IPS DF 4.7 (cell line): ENCODE measurements around the gene COA7.
A peak's percentile ranks its signal among the peaks of the same experiment; 100 is the strongest.

Source experiments
- DNase-seq: peaks from one replicate; pipeline ENCODE4 v3.0.0-alpha.2; 2013; ENCODE audit warnings: low spot score; ENCODE audit errors: extremely low read depth

Gene COA7

GRCh38 chr1:52669696-52670095 is 28.5 kb downstream of the COA7 start:
- no peak for DNase-seq

DNA sequence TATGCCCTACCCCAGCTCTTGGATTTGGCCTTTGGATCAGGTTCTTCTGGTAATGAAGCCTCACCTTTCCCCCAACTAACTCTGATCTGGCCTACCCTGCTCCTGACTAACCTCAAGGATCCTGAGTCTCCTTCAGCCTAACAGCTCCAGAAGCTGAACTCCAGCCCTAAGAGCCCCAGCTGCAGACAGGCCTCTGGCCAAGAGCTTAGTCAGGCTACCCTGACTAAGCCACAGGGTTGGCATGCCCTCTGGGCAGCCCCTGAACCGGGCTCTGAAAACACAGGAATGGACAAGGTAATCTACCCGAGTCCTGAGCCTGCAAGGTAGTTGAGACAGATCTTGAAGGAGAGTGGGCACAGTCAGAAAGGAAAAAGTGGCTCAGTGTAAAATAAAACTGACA is 29.4 kb downstream of the COA7 start:
- no peak for DNase-seq

DNA sequence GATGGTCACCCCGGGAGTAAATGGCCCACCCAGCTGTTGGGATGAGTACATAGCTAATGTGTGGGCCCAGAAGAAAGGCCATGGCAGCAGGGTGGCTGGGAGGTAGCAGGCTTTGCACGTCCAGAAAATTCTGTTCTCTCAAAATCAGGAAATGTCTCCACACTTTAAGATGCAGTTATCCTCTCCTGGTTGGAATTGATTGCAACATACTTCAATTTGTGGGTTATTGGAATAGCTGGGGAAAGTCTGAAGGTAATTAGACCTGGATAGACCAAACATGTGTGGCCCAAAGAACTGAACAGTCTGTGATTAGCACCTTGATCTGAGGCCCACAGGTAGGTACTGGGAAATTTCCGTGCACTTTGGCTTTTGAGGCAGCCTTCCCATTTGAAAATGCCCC is 30.2 kb downstream of the COA7 start:
- no peak for DNase-seq

DNA sequence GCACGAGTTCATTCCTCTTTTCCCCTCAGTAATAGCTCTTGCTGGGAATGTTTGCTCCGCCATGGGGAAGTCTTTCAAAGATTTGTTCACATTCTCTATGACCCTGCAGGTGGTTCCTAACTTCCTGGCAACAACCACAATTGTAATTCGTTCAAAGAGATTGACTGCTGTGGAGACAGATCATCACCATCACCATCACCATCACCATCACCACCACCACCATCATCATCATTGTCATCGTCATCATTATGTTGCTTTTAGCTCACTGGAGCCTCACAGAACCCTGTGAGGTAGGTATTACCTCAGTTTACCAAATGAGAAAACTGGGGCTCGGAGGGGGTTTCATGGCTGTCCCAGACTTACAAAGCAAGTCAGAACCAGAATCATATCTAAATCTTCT is 30.9 kb downstream of the COA7 start:
- DNase-seq = no peak

GRCh38 chr1:52665006-52665941 is 32.9 kb downstream of the COA7 start:
- DNase-seq = no peak

DNA sequence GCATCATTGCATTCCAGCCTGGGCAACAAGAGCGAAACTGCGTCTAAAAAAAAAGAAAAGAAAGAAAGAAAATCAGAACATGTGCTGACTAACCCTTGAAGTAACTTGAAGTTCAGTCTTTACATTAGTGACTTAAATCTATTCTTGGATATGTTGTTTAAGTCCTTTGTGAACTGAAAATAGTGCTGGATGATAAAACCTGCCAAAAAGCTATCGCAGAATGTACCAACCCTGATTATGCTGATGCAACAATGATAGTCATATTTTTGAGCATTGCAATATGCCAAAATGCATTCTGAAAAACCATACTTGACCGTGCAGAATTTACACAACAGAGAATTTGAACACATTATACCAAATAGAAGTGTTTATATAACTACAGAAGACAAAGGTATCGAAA is 34.4 kb downstream of the COA7 start:
- no peak for DNase-seq

DNA sequence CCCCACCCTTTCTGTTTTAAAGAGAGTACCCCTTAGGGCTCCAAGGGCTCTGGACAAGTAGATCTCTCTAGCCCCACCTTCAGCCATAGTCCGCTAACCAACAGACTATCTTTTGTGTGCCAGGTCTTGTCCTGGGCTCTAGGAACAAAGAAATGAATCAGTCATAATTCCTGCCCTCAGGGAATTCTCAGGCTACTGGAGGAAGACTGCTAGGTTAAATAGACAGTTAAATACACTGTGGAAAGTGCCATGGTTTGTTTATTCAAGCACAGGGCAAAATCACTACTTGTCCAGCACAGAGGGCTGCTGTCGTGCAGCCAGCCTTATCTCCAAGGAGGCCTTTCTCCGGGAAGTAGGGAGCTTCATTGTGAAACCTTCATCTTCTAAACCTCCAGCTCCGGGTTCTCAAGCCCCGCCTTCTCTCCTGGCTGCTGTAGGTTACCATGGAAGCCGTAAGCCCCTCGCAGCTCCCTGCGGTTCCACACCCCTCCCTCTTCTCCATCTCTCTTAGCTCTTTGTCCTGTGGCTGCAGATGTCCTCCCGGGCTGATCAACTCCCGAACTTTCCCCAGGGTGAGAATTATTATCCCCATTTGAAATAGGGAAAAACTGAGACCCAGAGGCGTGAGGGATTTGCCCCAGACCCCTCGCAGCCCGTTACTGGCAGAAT is 35.4 kb downstream of the COA7 start:
- DNase-seq = peak; percentile 58

- DNase-seq = no peak
Observed at GRCh38 chr1:52660807-52661206, 37.3 kb downstream of the COA7 start.

GRCh38 chr1:52659851-52660596 is 38.1 kb downstream of the COA7 start:
- no peak for DNase-seq

DNA sequence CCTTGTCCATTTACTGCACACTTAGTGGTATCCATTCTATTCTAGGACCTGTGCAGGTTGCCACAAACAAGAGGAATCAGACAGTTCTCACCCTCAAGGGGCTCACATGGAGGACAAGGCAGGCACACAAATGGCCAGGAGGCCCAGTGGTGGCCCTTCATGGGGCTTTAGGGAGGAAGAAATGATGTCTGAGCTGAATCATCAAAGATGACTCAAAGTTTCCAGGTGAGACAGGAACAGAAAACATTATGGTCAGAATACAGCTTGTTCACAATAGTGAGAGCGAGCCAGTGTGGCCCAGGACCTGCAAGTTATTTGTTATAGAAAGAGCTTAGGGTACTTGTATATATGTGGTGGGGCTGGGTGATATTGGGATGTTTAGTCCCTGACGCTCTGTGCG is 38.8 kb downstream of the COA7 start:
- no peak for DNase-seq

DNA sequence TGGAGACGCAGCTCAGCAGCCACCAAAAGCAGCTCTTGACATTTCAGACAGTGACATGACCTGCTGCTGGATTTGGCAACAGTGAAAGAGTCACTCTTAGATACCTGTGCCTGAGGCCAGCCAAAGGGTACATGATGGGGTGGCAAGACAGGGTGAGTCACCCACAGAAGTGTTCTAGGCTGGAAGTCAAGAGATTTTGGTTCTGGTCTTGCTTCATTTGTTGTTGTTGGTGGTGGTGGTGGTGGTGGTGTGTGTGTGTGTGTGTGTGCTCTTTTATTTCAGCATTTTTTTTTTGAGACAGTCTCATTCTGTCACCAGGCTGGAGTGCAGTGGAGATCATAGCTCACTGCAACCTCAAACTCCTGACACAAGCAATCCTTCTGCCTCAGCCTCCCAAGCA is 39.4 kb downstream of the COA7 start:
- no peak for DNase-seq

DNA sequence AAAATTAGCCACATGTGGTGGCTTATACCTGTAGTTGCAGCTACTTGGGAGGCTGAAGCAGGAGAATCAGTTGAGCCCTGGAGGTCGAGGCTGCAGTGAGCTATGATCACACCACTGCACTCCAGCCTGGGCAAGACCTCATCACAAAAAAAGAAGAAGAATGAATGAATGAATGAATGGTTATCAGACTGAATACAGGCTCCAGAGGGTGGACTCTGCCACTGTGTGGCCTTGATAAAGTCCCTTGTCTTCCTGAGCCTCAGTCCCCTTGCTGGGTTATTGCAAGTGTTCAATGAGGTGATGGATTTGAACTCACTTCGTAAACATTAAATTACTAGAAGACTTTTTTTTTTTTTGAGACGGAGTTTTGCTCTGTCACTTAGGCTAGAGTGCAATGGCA is 40.4 kb downstream of the COA7 start:
- DNase-seq = no peak

DNA sequence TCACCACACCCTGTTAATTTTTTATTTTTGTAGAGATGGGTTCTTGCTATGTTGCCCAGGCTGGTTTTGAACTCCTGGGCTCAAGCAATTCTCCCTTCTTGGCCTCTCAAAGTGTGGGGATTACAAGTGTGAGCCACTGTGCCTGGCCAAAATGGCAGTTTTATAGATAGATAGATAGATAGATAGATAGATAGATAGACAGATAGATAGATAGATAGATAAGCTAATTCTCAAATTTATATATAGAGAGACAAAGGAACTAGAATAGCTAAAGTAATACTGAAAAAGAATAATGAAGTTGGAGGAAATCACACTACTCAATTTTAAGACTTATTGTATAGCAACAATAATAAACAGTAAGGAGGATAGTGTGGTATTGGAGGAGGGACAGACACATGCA is 44.1 kb downstream of the COA7 start:
- DNase-seq = no peak

GRCh38 chr1:52653207-52653849 is 44.8 kb downstream of the COA7 start:
- DNase-seq = no peak

DNA sequence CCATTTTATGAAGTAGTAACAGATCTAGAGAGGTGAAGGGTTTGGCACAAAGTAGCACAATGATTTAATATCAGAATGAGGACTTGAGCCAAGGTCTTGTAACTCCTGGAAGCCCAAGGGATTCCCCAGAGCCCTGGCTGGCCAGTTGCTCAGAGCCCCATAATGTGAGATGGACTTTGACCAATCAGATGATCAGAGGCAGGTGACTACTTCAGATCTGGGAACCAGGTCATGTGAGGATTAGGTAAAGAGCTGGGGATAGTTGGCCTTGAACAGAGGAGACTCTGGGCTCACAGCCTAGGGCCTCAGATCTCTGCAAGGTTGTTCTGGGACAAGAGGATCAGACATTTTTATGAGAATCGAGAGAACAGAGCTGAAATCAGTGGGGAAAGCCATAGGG is 46.2 kb downstream of the COA7 start:
- no peak for DNase-seq

- no peak for DNase-seq
Observed at GRCh38 chr1:52645261-52645660, 52.9 kb downstream of the COA7 start.

GRCh38 chr1:52641307-52641706 is 56.8 kb downstream of the COA7 start:
- no peak for DNase-seq

- DNase-seq = no peak
Observed at GRCh38 chr1:52640697-52641096, 57.5 kb downstream of the COA7 start.

DNA sequence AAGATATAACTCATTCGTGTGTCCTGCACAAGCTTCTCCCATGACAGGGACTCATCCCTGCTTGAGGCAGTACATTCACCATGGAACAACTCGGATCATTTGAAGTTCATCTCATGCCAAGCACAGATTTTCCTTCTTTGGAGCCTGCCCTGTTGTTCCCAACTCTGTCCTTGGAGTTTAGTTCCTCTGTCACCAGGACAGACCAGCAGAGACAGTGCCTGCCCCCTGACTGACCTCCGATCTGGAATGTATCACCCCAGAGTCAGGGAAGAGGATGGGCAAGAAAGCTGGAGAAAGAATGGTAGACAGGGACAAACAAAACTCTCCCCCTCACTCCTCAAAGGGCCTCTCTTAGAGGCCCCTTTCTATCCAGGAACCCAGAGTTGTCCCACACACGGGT is 60.2 kb downstream of the COA7 start:
- no peak for DNase-seq

GRCh38 chr1:52636721-52637695 is 61.1 kb downstream of the COA7 start:
- DNase-seq = no peak
